K562 (cell line): ENCODE results near the gene CASKIN1. TPM values are rescaled to one million over a fixed set of nuclear protein-coding genes. Genes with fewer than 3 reads are reported as not detected.
A peak's percentile ranks its signal among the peaks of the same experiment; 100 is the strongest.

Source experiments
- BRD9 ChIP-seq: fragments of 450-650 bp; IDR thresholded peaks from 2 replicates; pipeline ENCODE4 v1.6.1; 2018; ENCODE audit warnings: low read depth; ENCODE audit not compliant: partially characterized antibody
- ESRRB ChIP-seq: fragments of 250-450 bp; sonication (Bioruptor Pico); IDR thresholded peaks from 2 replicates; pipeline ENCODE4 v1.5.0; 2020; ENCODE audit warnings: mild to moderate bottlenecking, moderate library complexity, borderline replicate concordance
- HCFC1 ChIP-seq: IDR thresholded peaks from 2 replicates; pipeline ENCODE4 v1.6.1; 2012; ENCODE audit warnings: low read depth, low read length, improper control_type of control experiment
- MAZ ChIP-seq, 2 experiments: fragments of 450-650 bp in 1 of 2; sonication (generic) in 1 of 2; formaldehyde crosslinking; IDR thresholded peaks in 1 of 2; conservative IDR thresholded peaks in 1 of 2; 2 replicates each; pipeline versions ENCODE4 v1.4.0 to v1.5.0; 2020; ENCODE audit warnings: mild to moderate bottlenecking in 1 of 2, missing genetic modification reagents in 1 of 2
- MEIS2 ChIP-seq: fragments of 450-650 bp; IDR thresholded peaks from 2 replicates; pipeline ENCODE4 v1.6.1; 2014; ENCODE audit warnings: mild to moderate bottlenecking; ENCODE audit not compliant: partially characterized antibody
- SMAD4 ChIP-seq: fragments of 250-450 bp; sonication (Bioruptor Pico); conservative IDR thresholded peaks from 2 replicates; pipeline ENCODE4 v1.8.0; 2021; ENCODE audit warnings: inconsistent platforms, mild to moderate bottlenecking, moderate library complexity
- polyA plus RNA-seq, 8 experiments: library from polyadenylated mRNA; depleted of rRNA in 4 of 8; stranded (reverse) in 5 of 8; unstranded in 3 of 8; fragments of >200 nt; fragmentation: Nextera tagmentation in 2 of 8; fragmentation: Illumina TruSeq in 1 of 8; extraction: Ambion mirVana in 2 of 8; extraction: Trizol in 1 of 8; gene quantifications; 2 replicates each; pipeline versions ENCODE4 v1.2.1 to v1.2.3, GENCODE V29; 2011 to 2014; ENCODE audit warnings: inconsistent platforms in 1 of 8, missing spikeins in 1 of 8
- total RNA-seq, 7 experiments: library from RNA; depleted of rRNA in 6 of 7; stranded (reverse); fragments of >200 nt in 6 of 7; fragmentation: Illumina TruSeq in 2 of 7; extraction: Trizol in 2 of 7; gene quantifications; 2 replicates each; pipeline versions ENCODE4 v1.2.1 to v1.2.3, GENCODE V29; 2011 to 2021; ENCODE audit warnings: low replicate concordance in 1 of 7
- TF ChIP-seq, protein P1 (sequence below), 3 experiments: IDR thresholded peaks in 2 of 3; conservative IDR thresholded peaks in 1 of 3; 2 replicates each; pipeline ENCODE4 v1.5.1; 2011 to 2012; ENCODE audit warnings: low read length in 3 of 3, mild to moderate bottlenecking in 3 of 3, control low read depth in 2 of 3, improper control_type of control experiment in 1 of 3, inconsistent platforms in 1 of 3, low read depth in 1 of 3, mixed read lengths in 1 of 3, moderate library complexity in 1 of 3; ENCODE audit not compliant: insufficient read depth in 2 of 3
- TF ChIP-seq, protein P2 (sequence below): sonication (generic); formaldehyde crosslinking; IDR thresholded peaks from 2 replicates; pipeline ENCODE4 v1.8.1; 2023; ENCODE audit warnings: mild to moderate bottlenecking, missing genetic modification reagents, moderate library complexity
- TF ChIP-seq, protein P3 (sequence below): sonication (generic); formaldehyde crosslinking; IDR thresholded peaks from 2 replicates; pipeline ENCODE4 v1.8.0; 2022; ENCODE audit warnings: missing genetic modification reagents, mild to moderate bottlenecking, moderate library complexity, borderline replicate concordance

CASKIN1 gene
- total and polyA plus RNA-seq, 9 of the 15 experiments (the other 6 are each of a cell fraction or from before 2014, with no cell fraction given) = 0.15 to 4.5 (median 1.5) TPM; not detected in 2

DNA sequence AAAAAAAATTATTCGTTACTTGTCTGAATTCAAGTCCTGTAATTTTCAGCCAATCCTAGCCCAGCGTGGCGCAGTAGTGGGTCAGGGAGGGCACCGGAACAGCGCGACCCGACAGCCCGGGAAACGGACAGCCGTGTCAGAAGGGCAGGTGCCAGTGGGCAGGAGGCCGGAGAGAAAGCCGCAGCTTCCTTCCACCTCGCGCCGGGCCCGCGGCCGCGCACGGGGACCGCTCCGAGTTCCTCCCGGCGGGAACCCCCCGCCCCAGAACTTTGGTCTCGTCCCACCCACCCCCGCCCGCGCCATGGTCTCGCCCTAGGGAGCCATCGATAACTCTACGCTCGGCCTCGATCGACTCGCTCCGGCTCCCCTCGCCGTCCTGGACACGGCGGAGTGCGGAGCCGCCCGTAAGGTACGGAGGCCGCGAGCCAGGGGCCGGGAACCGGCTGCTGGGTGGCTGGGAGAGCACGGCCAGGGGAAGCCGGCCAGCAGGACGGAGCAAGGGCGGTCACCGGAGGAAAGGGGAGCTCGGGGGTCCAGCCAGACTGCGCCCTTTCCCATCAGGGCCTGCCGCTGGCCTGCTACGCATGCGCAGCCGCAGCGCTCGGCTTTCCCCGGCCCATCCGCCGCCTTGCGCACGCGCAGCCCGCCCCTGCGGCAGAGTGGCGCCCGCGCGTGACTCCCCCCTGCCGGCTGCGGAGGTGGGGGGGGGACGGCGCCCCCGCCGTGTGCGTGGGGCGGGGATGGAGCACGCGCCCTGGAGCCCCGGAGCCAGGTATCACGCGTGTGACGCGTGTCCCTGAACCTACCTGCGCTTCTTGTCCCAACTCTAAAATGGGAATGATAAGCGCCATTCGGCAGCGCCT lies 8.9 kb upstream of the CASKIN1 start, which contains the start of gene MLST8 (continued):
- TF ChIP-seq, protein P1, sequence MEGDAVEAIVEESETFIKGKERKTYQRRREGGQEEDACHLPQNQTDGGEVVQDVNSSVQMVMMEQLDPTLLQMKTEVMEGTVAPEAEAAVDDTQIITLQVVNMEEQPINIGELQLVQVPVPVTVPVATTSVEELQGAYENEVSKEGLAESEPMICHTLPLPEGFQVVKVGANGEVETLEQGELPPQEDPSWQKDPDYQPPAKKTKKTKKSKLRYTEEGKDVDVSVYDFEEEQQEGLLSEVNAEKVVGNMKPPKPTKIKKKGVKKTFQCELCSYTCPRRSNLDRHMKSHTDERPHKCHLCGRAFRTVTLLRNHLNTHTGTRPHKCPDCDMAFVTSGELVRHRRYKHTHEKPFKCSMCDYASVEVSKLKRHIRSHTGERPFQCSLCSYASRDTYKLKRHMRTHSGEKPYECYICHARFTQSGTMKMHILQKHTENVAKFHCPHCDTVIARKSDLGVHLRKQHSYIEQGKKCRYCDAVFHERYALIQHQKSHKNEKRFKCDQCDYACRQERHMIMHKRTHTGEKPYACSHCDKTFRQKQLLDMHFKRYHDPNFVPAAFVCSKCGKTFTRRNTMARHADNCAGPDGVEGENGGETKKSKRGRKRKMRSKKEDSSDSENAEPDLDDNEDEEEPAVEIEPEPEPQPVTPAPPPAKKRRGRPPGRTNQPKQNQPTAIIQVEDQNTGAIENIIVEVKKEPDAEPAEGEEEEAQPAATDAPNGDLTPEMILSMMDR (IDR thresholded peaks at IDR 0.05 in 2 of 3, conservative IDR thresholded peaks at IDR 0.05 in 1 of 3; ENCODE audit: insufficient read depth in 2 of 3, low read depth in 1 of 3, low read length in 3 of 3) = 0 out of 6 replicates have a peak, but pooled peaks of 1 of the 3 experiments have one; percentile 15
- TF ChIP-seq ESRRB (CRISPR knock-in tag) (no peak), SMAD4 (CRISPR knock-in tag) (peak; percentile 81), BRD9 (peak; percentile 21), MEIS2 (peak; percentile 99), HCFC1 (peak; percentile 74), MAZ (CRISPR knock-in tag; conservative IDR thresholded peaks at IDR 0.05 in 1 of 2, IDR thresholded peaks at IDR 0.05 in 1 of 2) (peak; percentile 85 to 99)
- TF ChIP-seq, protein P2, sequence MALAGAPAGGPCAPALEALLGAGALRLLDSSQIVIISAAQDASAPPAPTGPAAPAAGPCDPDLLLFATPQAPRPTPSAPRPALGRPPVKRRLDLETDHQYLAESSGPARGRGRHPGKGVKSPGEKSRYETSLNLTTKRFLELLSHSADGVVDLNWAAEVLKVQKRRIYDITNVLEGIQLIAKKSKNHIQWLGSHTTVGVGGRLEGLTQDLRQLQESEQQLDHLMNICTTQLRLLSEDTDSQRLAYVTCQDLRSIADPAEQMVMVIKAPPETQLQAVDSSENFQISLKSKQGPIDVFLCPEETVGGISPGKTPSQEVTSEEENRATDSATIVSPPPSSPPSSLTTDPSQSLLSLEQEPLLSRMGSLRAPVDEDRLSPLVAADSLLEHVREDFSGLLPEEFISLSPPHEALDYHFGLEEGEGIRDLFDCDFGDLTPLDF (CRISPR knock-in tag) = peak; percentile 60; the same call in 1 of the 2 replicates
- TF ChIP-seq, protein P3, sequence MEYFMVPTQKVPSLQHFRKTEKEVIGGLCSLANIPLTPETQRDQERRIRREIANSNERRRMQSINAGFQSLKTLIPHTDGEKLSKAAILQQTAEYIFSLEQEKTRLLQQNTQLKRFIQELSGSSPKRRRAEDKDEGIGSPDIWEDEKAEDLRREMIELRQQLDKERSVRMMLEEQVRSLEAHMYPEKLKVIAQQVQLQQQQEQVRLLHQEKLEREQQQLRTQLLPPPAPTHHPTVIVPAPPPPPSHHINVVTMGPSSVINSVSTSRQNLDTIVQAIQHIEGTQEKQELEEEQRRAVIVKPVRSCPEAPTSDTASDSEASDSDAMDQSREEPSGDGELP (CRISPR knock-in tag) = peak; percentile 71
